Measurements from ENCODE around the gene CD47.

CD47 gene

GRCh38 chr3:108110934-108111333 is 20.1 kb upstream of the CD47 start:
- TF ChIP-seq POLR2AphosphoS5 (IDR thresholded peaks at IDR 0.05; ENCODE audit: low read depth) (no peak), SPI1 (IDR thresholded peaks at IDR 0.05; ENCODE audit: borderline replicate concordance, low read depth) (no peak), GABPA (IDR thresholded peaks at IDR 0.05; ENCODE audit: low read depth) (no peak), REST (IDR thresholded peaks at IDR 0.05; ENCODE audit: insufficient replicate concordance, low read depth) (no peak), CTCF (IDR thresholded peaks at IDR 0.05; ENCODE audit: insufficient read depth, low read length) (no peak)

GRCh38 chr3:108108416-108108815 is 17.6 kb upstream of the CD47 start:
- Histone ChIP-seq H3K27me3 (ENCODE audit: insufficient read depth, poor library complexity, severe bottlenecking) (no peaks in the 10 kb centered on the region), H3K27ac (replicated peaks) (no peak overlapping the region), H3K4me3 (replicated peaks; ENCODE audit: insufficient read depth, low read length) (no peak overlapping the region)
- TF ChIP-seq SPI1 (IDR thresholded peaks at IDR 0.05; ENCODE audit: borderline replicate concordance, low read depth) (no peak), CTCF (IDR thresholded peaks at IDR 0.05; ENCODE audit: insufficient read depth, low read length) (no peak), REST (IDR thresholded peaks at IDR 0.05; ENCODE audit: insufficient replicate concordance, low read depth) (no peak), POLR2AphosphoS5 (IDR thresholded peaks at IDR 0.05; ENCODE audit: low read depth) (no peak), GABPA (IDR thresholded peaks at IDR 0.05; ENCODE audit: low read depth) (no peak)
- no peak for DNase-seq (ENCODE audit: low read depth in 1 of 2, low spot score in 1 of 2)

More at GRCh38 chr3:108110934-108111333, 20.1 kb upstream of the CD47 start:
- no peaks in the 10 kb centered on the region for H3K27me3 ChIP-seq (ENCODE audit: insufficient read depth, poor library complexity, severe bottlenecking)
- no peak overlapping the region for H3K27ac ChIP-seq (replicated peaks)
- no peak for DNase-seq (ENCODE audit: low read depth in 1 of 2, low spot score in 1 of 2)
- no peak overlapping the region for H3K4me3 ChIP-seq (replicated peaks; ENCODE audit: insufficient read depth, low read length)

GRCh38 chr3:108106449-108106848 is 15.6 kb upstream of the CD47 start:
- Histone ChIP-seq H3K27me3 (ENCODE audit: insufficient read depth, poor library complexity, severe bottlenecking) (no peaks in the 10 kb centered on the region), H3K27ac (replicated peaks) (no peak overlapping the region), H3K4me3 (replicated peaks; ENCODE audit: insufficient read depth, low read length) (no peak overlapping the region)
- no peak for TF ChIP-seq CTCF (IDR thresholded peaks at IDR 0.05; ENCODE audit: insufficient read depth, low read length)
- TF ChIP-seq SPI1 (IDR thresholded peaks at IDR 0.05; ENCODE audit: borderline replicate concordance, low read depth), result no peak
- no peak for TF ChIP-seq GABPA (IDR thresholded peaks at IDR 0.05; ENCODE audit: low read depth)
- no peak for TF ChIP-seq REST (IDR thresholded peaks at IDR 0.05; ENCODE audit: insufficient replicate concordance, low read depth)
- DNase-seq (ENCODE audit: low read depth in 1 of 2, low spot score in 1 of 2), result no peak

Measured in HL-60 (cell line).